Stimulated activated CD8-positive, alpha-beta memory T cell treated with anti-CD3 and anti-CD28 coated beads, Interleukin-2, amount 100 ng/mL, for 48 hours (primary cell): ENCODE measurements around the gene TP53I13.

Source experiments
- DNase-seq, 2 donors: peaks; one replicate each; pipeline ENCODE4 v3.0.0-alpha.2; 2020; ENCODE audit warnings: low read depth in 2 of 2

TP53I13 gene

GRCh38 chr17:29567554-29568330, 759 bp upstream of the TP53I13 start:
- DNase-seq = peak; percentile 72 to 74

DNA sequence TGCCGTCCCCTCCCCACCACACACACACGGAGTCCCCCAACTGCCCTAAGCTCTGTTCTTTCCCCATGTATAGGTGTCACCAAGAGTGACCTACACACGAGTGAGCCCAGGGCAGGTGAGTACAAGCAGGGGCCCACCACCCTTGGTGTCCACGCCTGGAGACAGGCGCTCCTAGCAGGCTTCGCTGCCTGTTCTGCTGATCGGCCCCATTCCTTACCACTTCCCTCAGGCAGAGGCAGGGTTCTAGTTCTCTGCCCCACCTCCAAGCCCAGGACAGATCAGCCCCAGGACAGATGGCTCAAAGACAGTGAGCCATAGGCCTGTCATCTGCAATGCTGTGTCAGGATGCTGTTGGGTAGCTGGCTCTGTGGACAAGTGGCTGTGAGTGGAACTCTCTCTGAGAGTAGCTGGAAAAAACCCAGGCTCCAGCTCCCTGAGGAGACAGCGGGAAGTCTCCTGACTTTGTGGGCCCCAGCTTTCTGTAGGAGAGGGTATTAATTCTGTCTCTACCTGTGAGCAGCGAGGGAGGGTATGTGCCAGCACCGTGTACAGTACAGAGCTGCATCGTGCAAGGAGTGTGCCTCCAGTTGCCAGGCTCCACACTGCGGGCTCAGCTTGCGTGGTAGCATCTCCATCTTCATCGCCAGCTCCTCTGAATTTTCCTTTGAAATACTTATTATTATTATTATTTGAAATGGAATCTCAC, 897 bp downstream of the TP53I13 start:
- DNase-seq = no peak

DNA sequence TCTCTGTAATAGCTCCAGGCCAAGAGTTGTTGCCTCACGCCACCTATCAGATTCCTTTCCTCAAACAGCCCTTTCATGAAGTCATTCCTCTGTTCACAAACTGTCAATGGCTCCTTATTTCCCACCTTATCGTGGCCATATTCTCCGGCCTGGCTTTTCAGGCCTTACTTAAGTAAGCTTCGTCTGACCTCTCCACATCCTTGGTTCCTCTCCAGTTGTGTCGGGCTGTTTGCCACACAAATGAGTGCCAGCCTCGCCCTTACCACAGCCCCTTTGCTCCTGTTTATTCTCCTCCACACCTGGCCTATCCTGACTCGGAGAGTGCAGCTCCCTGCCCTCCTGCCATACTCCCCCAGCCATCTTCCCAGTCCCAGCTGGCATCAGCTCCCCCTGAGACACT, 2.0 kb downstream of the TP53I13 start:
- DNase-seq = no peak

DNA sequence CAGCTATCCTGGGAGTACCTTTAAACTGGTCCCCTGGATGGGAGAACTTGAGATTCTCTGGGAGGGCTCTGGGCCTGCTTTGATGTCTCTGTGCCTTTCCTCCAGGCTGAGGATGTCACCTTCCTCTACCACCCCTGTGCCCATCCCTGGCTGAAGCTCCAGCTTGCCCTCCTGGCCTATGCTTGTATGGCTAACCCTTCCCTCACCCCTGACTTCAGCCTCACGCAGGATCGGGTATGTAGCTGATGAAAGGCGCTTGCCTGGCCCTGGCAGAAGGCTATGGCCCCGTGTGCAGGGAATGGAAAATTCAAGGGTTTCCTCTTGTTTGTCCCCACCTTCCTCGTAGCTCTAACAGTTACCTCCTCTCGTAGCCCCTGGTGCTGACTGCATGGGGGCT, 3.0 kb downstream of the TP53I13 start:
- no peak for DNase-seq

- no peak for DNase-seq
Observed at GRCh38 chr17:29571883-29572681, 3.6 kb downstream of the TP53I13 start.

DNA sequence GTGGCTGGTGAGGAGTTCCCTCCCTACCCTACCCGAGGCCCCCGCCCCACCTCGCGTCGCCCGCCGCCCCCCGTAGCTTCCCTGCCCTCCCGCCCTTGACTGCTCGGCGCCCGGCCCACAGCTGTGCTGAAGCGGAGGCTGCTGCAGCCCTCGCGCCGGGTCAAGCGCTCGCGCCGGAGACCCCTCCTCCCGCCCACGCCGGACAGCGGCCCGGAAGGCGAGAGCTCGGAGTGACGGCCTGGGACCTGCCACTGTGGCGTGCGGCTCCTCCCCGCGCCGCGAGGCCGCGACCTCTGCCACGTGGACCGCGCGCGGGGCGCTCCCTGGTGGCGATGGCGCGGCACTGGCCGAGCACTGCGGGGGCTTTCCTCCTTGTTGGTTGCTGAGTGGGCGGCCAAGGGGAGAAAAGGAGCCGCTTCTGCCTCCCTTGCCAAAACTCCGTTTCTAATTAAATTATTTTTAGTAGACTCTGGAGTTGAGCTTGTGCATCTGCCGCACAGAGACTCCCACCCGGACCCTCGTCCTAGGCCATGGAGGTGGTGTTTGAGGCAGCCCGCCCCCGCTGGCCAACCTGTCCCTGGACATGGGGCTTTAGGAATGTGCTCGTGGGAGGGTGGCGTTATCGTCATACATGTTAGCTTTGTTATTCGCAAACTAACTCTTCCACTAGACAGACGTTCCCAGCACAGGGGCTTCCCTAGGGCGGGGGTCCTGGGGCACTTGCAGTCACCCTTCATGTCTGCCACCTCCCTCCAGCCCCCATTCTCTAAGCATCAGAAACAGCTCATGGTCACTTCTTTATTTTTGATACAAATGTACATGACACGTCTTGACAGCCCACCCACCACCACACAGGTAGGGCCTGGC, 4.4 kb downstream of the TP53I13 start:
- DNase-seq = no peak

DNA sequence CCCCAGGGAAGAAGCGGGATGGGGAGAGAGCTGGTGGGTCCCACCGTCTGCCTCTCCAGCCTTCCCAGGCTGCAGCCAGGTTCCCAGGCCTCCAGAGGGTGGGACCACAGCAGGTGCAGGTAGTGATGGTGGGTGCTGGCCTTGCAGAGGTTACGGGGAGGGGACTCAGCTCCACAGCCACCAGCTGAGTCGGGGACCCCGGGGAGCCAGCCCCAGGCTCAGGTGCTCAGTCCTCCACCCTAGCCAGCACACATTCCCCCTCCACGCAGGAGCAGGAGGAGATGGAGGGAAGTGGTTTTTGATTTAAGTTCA, 5.0 kb downstream of the TP53I13 start:
- DNase-seq = no peak

GRCh38 chr17:29573871-29574731, 5.6 kb downstream of the TP53I13 start:
- DNase-seq = no peak

DNA sequence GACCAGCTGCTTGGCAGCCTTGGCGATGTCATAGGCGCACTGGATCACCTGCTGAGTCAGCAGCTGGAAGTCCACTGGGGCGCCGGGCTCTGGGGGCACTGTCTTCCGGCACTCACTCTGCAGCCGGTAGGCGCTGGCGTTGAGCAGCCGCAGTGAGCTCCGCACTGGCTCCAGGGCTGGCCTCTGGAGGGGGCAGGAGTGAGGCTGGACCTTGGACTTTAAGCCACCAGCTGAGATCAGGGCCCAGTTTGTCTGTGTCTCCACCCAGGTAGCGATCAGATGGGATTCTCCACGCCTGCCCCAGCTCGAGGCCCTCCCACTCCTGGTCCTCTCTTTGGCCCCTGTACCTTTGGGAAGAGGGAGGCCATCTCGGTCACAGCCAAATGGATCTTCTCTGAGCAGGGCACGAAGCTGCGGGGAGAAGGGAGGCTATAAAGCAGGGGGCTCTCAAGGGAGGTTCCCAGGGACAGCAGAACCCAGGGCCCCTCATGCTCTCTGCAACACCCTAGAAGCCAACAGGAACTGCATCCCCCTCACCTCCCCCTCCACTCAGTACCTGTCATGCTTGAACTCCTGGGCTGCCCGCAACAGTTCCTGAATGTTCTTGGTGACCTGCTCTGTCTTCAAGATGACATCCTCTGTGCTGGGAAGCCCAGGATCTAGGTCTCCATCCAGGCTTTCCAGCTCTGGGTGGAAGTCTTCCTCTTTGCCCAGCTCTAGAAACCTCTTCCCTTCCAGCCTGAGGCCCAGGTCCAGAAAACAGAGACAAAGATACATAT, 6.4 kb downstream of the TP53I13 start:
- DNase-seq = no peak

DNA sequence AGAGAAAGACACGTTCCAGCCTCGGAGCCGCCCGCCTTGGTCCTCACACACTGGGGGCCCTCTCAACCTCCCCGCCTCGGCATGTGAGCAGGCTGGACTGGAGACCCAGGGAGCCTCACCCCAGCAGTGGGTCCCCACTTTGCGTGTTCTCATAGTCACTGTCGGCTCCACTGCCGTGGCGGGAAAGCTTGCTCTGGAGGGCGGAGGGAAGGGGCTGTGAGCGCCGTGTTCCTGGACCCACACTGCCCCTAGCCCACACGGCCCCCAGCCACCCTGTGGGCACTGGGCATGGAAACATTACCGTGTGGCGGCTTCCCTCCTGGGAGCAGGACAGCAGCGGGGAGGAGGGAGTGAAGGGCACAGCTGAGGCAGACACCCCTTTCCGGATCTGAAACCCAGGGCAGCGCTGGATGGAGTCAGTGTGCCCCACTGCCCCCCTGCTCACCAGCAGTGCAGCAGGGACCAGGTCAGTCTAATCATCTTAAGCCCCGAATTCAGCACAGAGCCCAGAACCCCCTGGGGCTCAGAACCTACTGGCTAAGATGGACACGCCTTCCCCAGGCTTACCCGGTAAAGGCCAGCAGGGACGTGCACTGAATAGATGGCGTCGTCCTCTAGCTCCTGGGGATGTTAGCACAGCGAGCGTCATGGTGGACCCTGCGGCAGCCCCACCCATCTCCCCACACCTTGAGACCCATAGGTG, 7.2 kb downstream of the TP53I13 start:
- DNase-seq = no peak

DNA sequence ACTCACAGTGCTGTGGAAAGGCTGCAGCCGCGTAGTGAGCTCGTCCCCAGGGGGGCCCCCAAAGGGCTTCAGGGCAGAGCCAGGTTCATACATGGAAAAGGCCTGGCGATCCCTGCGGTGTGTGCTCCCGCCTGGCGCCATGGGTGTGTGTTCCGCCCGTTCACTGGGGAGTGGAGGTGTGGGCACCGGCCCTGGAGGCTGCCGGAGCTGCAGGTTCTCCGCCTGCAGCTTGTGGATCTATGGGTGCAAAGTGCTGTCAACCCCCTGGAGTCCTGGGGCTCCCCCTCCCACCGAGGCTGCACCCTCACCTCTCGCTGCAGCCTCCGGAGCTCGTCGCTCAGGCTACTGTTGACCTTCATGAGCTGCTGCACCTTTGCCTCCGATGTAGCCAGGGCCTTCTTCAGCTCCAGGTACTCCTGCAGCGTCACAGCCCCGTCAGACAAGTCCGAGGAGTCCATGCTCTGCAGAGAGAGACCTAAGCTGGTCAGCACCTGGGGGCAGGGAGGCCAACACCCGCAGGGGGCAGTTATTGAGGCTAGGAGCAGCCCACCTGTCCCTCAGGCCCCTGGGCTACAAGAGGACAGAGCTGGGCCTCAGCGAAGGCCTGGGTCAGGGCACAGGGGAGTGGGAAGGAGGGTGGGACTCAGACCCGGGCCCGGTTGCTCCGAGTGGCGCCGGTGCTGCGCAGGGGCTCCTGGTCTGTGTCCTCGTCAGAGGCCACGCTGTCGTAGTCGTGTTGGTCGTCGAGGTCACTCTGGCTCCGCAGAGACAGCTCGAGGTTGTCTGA, 7.9 kb downstream of the TP53I13 start:
- no peak for DNase-seq

- DNase-seq = no peak
Observed at GRCh38 chr17:29577001-29577370, 8.5 kb downstream of the TP53I13 start.

GRCh38 chr17:29577385-29578211, 9.1 kb downstream of the TP53I13 start:
- DNase-seq = no peak

- DNase-seq = no peak
Observed at GRCh38 chr17:29578626-29579485, 10.4 kb downstream of the TP53I13 start.

DNA sequence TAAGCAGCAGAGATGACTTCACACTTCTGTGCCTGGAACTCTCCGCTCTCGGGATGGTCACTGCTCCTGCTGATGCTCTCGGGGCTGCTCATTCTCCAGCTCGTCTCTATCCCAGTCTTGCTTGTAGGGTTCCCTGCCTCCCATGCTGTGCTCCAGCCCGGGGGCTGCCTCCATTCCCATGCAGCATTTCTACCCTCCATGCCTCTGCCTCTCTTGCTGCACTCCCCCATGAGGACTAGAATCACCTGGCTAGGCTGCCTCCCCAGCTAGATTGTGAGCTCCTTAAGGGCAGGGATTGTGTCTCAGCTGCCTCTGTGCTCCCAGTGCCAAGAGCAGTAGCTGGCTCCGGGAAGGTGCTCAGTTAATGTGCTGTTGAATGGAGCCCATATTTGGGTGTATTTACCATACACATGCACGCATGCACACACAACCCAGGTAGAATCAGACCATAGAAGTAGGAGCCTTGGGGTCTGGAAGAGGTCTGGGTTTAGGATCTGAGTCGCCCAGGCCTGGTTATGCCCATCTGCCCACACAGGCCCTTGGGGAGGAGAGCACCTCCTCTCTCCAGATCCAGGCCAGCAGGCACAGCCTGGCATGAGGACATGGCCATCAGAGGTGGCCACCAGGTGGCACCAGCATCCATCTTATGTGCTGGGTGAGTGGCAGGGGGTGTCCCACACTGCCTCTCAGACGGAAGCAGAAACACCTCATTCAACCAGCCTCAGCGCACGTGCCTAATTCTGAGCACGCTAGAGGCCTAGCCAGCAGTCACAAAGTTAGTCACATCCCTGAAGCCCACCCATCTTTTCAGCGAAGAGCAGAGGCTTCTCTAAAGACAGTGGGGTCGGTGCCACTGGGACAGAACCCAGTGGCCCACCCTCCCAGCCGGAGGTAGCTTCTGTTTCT, 11.6 kb downstream of the TP53I13 start:
- peak; percentile 82 for DNase-seq
